Right atrium auricular region (tissue), 2 donors: ENCODE measurements around the gene CEBPE. TPM values are rescaled to one million over a fixed set of nuclear protein-coding genes. Genes with fewer than 3 reads are reported as not detected.

ENCODE experiments used
- DNase-seq: peaks from one replicate; pipeline ENCODE4 v3.0.0-alpha.2; 2019; ENCODE audit warnings: low spot score
- H3K27ac ChIP-seq, 2 donors: fragments of 200-600 bp; sonication (generic); 1 replicate in 1 of 2; 2 replicates in 1 of 2; pipeline ENCODE4 v1.5.1; 2016 to 2019
- H3K27me3 ChIP-seq, 2 donors: fragments of 200-600 bp; sonication (generic); one replicate each; pipeline versions ENCODE4 v1.5.1 to v1.6.0; 2017 to 2019
- H3K36me3 ChIP-seq: fragments of 200-600 bp; sonication (generic); one replicate; pipeline ENCODE4 v1.5.1; 2016
- H3K4me1 ChIP-seq, 2 donors: fragments of 200-600 bp; sonication (generic); one replicate each; pipeline versions ENCODE4 v1.5.1 to v1.6.0; 2017 to 2019
- H3K4me3 ChIP-seq, 2 donors: fragments of 200-600 bp; sonication (generic); 1 replicate in 1 of 2; 2 replicates in 1 of 2; pipeline ENCODE4 v1.5.1; 2017 to 2019; ENCODE audit warnings: mild to moderate bottlenecking in 1 of 2, moderate library complexity in 1 of 2
- H3K9me3 ChIP-seq, 2 donors: fragments of 200-600 bp; sonication (generic); one replicate each; pipeline ENCODE4 v1.5.1; 2019
- CTCF ChIP-seq, 2 donors: fragments of 200-600 bp; sonication (generic); IDR thresholded peaks; one replicate each; pipeline ENCODE4 v1.5.1; 2019; ENCODE audit warnings: antibody characterized with exemption in 2 of 2
- total RNA-seq, 2 donors: library from RNA; depleted of rRNA; stranded (reverse); fragments of >200 nt; gene quantifications; one replicate each; pipeline ENCODE4 v1.1.0, GENCODE V29; 2016

Gene CEBPE
- total RNA-seq, 2 donors from 2014 or later = not detected

DNA sequence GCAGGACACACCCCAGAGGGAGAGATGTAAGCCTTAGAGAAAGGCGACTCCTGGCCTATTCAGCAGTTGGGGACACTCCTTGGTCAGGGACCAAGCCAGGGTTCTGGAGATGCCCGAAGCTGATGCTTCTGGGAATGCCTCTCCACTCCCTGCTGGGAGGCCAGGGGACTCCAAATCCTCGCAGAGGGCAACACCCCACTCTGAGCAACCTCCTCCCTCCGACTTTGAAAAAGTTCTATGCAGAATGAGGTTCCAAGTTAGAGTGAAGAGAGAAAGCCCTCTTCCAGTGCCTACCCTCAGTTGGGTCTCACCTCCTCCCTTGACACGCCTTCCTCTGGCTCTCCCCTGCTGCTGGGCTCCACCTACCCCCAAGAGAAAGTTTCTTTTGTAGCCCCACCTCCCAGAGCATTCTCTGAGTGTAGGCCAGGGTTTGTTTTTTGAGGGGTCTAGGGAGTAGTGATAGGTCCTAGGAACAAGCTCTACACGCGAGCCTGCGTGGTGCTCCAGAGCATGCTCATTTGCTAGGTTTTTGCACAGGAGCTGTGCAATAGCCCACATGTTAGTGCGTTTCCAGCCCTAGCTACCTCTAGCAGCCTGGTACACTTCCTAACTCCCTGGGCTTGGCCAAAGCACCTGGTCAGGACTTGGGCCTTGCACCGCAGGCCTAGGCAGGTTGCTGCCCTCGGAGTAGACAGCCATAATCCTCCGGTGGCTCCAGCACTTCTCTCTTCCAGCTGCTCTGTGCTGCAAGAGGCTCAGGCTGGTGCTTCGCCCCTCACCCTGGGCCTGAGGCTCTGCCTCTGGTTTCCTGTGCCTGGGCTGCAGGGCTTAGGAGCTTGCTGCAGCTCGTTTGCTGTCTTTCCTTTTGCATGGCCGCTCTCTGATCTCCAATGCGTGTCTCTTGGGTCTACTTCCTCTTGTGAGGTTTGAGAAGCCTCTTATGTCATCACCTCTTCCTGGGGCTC lies 590 bp upstream of the CEBPE start:
- no peaks in the 10 kb centered on the region for H3K36me3 ChIP-seq
- no peak overlapping the region for H3K4me3 ChIP-seq
- H3K27me3 ChIP-seq = no peaks in the 10 kb centered on the region
- no peaks in the 10 kb centered on the region for H3K9me3 ChIP-seq
- TF ChIP-seq CTCF (IDR thresholded peaks at IDR 0.05) = no peak
- DNase-seq = no peak
- no peak overlapping the region for H3K27ac ChIP-seq
- H3K4me1 ChIP-seq = peaks cover 0 to 22% of the 10 kb centered on the region in 2 donors

GRCh38 chr14:23117371-23118020 lies 1.6 kb downstream of the CEBPE start:
- Histone ChIP-seq H3K36me3 (no peaks in the 10 kb centered on the region), H3K4me3 (no peak overlapping the region), H3K27ac (no peak overlapping the region), H3K9me3 (no peaks in the 10 kb centered on the region), H3K4me1 (peaks cover 0 to 26% of the 10 kb centered on the region in 2 donors), H3K27me3 (no peaks in the 10 kb centered on the region)
- DNase-seq = no peak
- no peak for TF ChIP-seq CTCF (IDR thresholded peaks at IDR 0.05)

- DNase-seq = no peak
- Histone ChIP-seq H3K4me3 (no peak overlapping the region), H3K9me3 (no peaks in the 10 kb centered on the region), H3K4me1 (peaks cover 0 to 16% of the 10 kb centered on the region in 2 donors), H3K36me3 (no peaks in the 10 kb centered on the region), H3K27me3 (no peaks in the 10 kb centered on the region), H3K27ac (no peak overlapping the region)
- no peak for TF ChIP-seq CTCF (IDR thresholded peaks at IDR 0.05)
Observed at GRCh38 chr14:23115918-23116317, 3.1 kb downstream of the CEBPE start.

DNA sequence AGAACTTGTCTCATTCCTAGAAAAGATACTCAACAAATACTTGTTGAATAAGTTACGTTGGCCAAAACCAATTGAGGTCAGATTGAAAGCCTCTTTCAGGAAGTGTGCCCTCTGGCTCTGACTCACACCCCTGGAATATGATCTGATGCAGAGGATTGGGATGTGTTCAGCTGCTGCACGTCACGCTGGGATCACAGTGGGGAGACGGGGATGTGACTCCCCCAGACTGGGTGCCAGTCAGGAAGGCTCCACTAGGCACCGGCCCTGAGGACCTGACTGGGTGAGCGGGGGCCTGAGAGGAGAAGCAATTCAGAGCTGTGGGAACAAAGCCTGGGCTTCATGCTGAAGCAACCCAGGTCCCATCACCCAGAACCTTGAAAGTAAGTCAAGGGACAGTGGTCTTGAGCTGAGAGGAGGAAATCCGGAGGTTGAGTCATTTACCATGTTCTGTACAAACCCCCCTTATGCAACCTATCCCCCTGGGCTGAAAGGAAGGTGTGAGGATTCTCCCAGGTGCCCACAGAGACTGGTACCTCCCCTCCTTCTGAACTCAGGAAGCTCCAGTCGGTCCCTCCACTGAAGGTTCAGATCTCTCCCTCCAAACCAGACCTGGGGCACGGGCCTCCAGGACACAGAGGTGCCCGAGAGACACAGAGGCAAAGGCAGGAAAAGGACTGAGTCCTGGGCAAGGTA lies 3.9 kb downstream of the CEBPE start:
- Histone ChIP-seq H3K4me3 (no peak overlapping the region), H3K9me3 (no peaks in the 10 kb centered on the region), H3K36me3 (no peaks in the 10 kb centered on the region), H3K27me3 (no peaks in the 10 kb centered on the region), H3K27ac (no peak overlapping the region), H3K4me1 (peaks cover 0 to 15% of the 10 kb centered on the region in 2 donors)
- DNase-seq = peak; percentile 72
- no peak for TF ChIP-seq CTCF (IDR thresholded peaks at IDR 0.05)

GRCh38 chr14:23114669-23115038 lies 4.4 kb downstream of the CEBPE start:
- no peaks in the 10 kb centered on the region for H3K27me3 ChIP-seq
- TF ChIP-seq CTCF (IDR thresholded peaks at IDR 0.05) = no peak

More at GRCh38 chr14:23114669-23115038, 4.4 kb downstream of the CEBPE start:
- DNase-seq = no peak
- Histone ChIP-seq H3K4me3 (no peak overlapping the region), H3K9me3 (no peaks in the 10 kb centered on the region), H3K4me1 (peaks cover 0 to 15% of the 10 kb centered on the region in 2 donors), H3K36me3 (no peaks in the 10 kb centered on the region), H3K27ac (no peak overlapping the region)
